Measurements from ENCODE around the gene IDNK.

Gene IDNK

DNA sequence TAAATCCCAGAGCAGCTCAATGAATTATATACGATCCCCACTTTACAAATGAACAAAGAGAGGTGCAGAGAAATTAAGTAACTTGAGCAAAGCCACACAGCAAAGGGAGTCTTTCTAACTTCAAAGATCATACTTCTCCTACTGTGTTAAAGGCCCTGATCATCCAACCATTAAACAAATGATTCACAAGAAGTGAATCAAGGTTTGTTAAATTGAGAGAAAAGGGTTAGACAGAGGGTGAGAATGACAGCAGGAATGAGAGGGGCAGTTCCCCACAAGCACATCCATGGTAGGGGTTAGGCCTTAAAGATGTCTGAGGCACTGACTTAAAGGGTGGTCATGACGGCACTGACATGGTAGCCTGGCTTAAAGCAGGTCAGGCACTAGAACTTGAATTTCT is 10.7 kb downstream of the IDNK start:
- no peak for DNase-seq

DNA sequence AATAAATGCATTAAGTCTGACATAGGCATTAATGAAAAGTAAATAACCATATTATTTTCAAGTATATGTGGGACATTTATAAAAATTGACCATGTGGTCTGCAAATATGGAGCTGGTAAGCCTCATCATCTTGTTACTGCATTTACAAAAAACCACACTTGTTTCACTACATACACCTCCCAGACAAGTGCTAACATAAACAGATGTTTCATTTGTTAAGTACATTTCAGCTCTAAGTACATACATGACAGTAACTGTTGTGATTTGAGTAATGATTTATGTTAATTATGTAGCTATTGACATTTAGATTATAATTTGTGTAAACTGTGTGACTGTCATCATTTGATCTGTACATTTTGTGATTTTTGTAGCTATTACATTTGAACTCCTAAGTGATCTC is 13.9 kb downstream of the IDNK start:
- no peak for DNase-seq

DNA sequence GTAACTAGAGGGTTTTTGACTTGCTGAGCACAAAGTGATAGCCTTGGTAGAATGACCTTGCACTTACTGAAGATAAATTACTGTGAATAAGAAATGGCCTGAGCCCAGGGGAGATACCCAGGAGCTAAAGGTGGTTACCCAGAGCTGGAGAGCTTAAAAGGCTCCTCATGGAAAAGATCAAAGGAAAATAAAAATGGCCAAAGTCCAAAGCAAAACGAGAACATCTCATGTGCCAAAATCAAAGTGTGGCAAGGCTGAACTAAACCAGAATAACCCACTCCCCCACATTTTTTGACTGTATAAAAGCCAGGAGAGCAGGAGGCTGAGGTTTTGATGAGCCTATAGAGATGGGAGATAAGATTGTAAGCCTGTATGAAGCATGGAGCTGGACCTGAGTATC is 14.4 kb downstream of the IDNK start:
- DNase-seq = no peak

- DNase-seq = no peak
Observed at GRCh38 chr9:83639266-83639665, 16.3 kb downstream of the IDNK start.

- DNase-seq = no peak
Observed at GRCh38 chr9:83642793-83643192, 19.9 kb downstream of the IDNK start.

DNA sequence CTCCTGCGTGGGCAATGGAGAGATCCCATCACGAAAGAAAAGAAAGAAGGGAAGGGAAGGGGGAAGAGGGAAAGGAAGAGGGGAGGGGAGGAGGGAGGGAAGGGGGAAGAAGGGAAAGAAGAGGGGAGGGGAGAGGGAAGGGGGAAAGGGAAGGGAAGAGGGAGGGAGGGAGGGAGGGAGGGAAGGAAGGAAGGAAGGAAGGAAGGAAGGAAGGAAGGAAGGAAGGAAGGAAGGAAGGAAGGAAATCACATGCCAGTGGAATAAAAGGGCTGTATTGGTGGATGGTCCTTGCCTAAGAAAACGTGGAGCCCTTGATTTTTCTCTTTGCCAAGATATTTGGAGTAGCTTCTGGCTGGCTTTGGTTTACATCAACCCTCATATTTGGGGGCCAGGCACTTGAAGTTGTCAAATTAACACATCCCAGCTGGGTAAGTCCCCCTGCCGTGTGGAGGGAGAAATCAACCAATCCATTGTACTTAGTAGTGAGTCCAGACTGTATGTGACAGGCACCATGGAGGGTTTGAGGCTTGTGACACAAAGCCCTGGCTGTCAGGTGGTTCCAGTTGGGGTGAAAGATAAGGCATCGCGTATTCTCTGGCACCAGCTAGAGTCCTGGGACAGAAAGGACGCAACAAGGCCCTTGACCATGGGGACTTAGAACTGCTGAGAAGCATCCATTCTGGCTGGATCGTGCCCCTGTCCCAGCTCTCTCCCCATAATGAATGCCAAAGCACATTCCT is 23.7 kb downstream of the IDNK start:
- no peak for DNase-seq

DNA sequence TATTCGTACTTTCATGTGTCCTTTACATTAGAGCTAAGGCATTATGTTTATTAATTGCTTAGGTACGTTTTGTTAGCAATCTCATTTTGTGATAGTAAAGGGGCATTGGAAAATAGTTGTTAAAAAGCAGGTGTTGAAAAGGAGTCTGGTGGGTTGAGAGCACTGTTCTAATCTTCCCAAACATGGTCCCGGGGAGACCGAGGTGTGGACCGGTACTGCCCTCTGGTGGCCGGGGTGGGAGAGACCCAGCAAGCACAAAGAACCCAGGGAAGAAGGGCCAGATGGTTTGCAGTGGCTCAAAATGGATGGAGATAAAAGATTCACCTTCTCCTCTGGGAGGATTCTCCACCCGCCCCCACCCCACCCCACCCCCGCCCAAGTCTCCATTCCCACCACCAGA is 26.1 kb downstream of the IDNK start:
- DNase-seq = peak; percentile 51 to 84 (median 72)

- no peak for DNase-seq
Observed at GRCh38 chr9:83649515-83649914, 26.6 kb downstream of the IDNK start.

DNA sequence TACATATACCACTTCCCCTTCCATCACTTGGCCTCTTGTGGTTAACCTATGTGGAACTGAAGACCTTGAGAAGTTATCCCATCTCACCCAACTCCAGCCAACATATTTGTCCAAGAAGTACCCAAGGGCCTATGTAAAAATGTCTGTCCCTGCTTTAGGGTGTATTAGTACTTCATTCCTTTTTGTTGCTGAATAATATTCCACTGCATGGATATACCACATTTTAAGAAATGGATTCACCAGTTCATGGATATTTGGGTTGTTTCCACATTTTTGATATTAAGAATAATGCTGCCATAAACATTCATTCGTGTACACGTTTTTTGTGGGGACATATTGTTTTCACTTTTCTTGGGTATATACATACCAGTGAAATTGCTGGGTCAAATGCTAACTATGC is 28.6 kb downstream of the IDNK start:
- DNase-seq = peak in 1 of 4 experiments; percentile 7

DNA sequence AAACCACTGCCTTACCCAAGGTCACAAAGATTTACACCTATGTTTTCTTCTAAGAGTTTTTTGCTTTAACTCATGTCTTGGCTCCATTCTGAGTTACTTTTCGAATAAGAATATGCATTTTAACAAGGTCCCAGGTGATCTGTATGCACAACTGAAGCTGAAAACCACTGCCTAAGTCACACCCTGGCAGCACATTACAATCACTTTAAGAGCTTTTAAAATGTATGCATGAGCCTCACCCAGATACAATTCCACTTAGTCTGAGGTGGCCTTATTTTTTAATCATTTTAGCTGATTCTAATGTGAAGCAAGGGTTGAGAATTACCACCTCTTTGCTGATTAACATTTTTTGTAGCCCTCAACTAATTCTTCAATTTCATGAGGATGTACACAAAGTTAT is 29.5 kb downstream of the IDNK start:
- DNase-seq = no peak

GRCh38 chr9:83655433-83655832 is 32.5 kb downstream of the IDNK start:
- peak in 3 of 4 experiments; percentile 10 to 38 (median 30) for DNase-seq

GRCh38 chr9:83656032-83656680 is 33.2 kb downstream of the IDNK start:
- no peak for DNase-seq

DNA sequence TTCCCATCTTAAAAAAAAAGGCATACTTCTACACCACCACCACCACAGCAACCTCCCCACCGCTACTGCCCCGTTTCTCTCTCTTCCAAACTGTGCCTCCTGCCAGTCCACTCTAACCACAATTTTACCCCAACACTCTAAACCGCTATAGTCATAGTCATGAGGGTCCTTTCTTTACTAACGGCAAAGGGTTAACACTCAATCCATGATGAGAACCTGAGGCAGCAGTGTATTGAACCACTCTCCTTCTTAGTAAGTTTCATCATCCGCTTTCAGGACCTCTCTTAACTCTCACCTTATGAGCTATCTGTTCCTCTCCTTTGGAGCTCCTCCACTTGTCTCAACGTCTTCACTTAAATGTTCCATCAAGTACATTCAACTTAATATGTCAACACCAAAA is 34.0 kb downstream of the IDNK start:
- no peak for DNase-seq

DNA sequence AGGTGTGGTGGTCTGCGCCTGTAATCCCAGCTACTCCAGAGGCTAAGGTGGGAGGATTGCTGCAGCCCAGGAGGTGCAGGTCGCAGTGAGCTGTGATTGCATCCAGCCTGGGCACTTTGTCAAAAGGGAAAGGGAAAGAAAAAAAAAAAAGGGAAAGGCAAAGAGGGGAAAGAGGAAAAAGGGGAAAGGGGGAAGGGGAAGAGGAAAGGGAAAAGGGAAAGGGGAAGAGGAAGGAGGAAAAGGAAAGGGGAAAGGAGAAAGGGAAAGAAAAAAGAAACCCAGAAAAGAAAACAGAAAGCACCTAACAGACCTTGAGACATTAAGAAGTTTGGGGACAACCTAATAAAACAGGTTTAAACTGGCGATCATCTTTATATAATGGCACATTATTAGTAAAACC is 40.0 kb downstream of the IDNK start:
- DNase-seq = no peak

GRCh38 chr9:83665580-83666200 is 42.7 kb downstream of the IDNK start:
- peak in 2 of 4 experiments; percentile 59 to 63 for DNase-seq

DNA sequence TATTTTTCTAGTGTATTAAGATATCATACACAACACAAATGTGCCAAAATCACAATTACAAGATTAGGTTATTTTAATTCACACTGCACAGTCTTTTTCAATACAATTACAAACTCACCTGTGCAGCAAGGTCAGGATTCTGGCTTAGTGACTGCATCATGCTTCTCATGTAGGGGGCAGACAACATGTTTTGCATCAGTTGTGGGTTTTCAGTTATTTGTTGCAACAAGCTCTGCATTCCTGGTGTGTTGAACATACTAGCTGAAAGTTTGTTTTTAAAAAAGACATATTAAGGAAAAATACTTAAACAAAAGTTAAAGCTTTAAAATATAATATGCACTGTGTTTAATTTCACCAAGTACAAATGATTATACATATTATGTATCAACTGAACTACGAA is 46.1 kb downstream of the IDNK start:
- no peak for DNase-seq

- no peak for DNase-seq
Observed at GRCh38 chr9:83670381-83670780, 47.4 kb downstream of the IDNK start.

DNA sequence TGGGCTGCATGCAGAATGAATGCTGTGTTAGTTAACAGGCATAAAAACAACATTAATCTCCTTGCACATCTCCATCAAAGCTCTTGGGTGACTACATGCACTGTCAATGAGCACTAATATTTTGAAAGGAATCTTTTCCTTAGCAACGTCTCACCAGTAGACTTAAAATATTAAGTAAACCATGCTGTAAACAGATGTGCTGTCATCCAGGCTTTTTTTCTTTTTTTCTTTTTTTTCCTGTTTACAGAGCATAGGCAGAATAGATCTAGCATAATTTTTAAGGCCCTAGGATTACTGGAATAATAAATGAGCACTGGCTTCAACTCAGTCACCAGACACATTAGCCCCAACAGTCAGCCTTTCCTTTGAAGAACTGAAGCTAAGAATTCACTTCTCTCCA is 48.5 kb downstream of the IDNK start:
- DNase-seq = no peak

- DNase-seq = no peak
Observed at GRCh38 chr9:83675466-83675865, 52.5 kb downstream of the IDNK start.

- no peak for DNase-seq
Observed at GRCh38 chr9:83677596-83677995, 54.7 kb downstream of the IDNK start.

DNA sequence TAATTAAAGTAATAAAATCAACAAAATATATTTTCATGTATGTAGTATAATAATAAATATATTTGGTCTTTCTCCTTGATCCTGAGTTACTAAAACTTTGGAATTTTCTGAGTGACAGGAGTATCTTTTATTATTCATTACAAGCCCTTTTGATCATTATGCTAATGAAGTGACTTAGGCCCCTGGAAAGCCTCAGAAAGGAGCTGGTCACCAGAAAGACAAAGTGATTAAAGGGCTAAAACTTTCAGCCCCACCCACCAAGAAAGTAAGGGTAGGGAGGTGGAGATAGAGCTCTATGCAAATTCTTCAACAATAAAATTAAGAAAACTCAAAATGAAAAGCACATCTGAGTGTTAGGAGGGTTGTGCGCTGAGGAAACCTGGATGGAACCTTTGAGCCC is 57.3 kb downstream of the IDNK start:
- no peak for DNase-seq

- DNase-seq = no peak
Observed at GRCh38 chr9:83681490-83681889, 58.5 kb downstream of the IDNK start.

GRCh38 chr9:83688921-83689320 is 66.0 kb downstream of the IDNK start:
- DNase-seq = no peak

DNA sequence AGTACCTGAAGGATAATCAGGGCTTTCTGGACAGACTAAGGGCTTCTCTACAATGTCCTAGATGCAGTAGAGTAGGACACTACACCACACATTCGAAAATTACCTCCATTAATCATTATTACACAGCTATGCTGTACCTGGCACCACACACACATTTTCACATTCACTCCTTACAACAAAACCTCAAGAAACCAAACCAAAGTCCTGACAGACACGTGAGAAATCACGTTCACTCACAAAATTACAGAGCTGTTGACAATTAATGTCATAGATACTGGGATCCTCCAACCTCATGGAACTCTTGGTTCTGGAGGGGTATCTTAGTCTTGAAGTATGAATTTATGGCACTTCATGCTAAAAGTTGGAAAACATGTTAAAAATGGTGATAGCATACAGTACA is 68.5 kb downstream of the IDNK start:
- no peak for DNase-seq
